Endothelial cell of umbilical vein (primary cell): ENCODE data around the gene TLE3. TPM values are rescaled to one million over a fixed set of nuclear protein-coding genes. Genes with fewer than 3 reads are reported as not detected.

ENCODE experiments used
- BruUV-seq: library from RNA; stranded (reverse); fragments of 400-500 nt; replicated peaks from 2 replicates; lab custom pipeline; 2021; lab: Mats Ljungman, UMichigan
- CTCF ChIA-PET: fragments of 300-600, 350-600 bp; sonication (Branson Sonifier 250); formaldehyde crosslinking; loops from one replicate; lab custom pipeline; 2021; ENCODE audit warnings: antibody characterized with exemption, inconsistent platforms; lab: Charles Lee
- POLR2A ChIA-PET: fragments of 300-600, 350-600 bp; sonication (Branson Sonifier 250); formaldehyde crosslinking; loops from one replicate; lab custom pipeline; 2021; ENCODE audit warnings: antibody characterized with exemption, inconsistent platforms; lab: Charles Lee
- DNase-seq: peaks from one replicate; pipeline ENCODE4 v3.0.0-alpha.2; 2011; ENCODE audit warnings: low read depth, low spot score
- FAIRE-seq: peaks from 2 replicates; lab custom pipeline; 2011; peaks lifted over from hg19 to GRCh38; lab: Jason Lieb, UNC
- H2AFZ ChIP-seq: 2 replicates; pipeline ENCODE4 v1.6.0; 2012; ENCODE audit warnings: low read depth, low read length, control low read depth, inconsistent platforms
- H3K27ac ChIP-seq: 2 replicates; pipeline ENCODE4 v1.5.1; 2011; ENCODE audit warnings: low read depth, mild to moderate bottlenecking, control low read depth, low read length, moderate library complexity; ENCODE audit not compliant: insufficient read depth
- H3K27me3 ChIP-seq, 2 experiments: 2 replicates each; pipeline versions ENCODE4 v1.6.0 to v1.6.1; 2011; ENCODE audit warnings: low read length in 2 of 2, mixed read lengths in 1 of 2; ENCODE audit not compliant: control insufficient read depth in 2 of 2, insufficient read depth in 2 of 2
- H3K36me3 ChIP-seq, 2 experiments: 2 replicates in 1 of 2; 3 replicates in 1 of 2; pipeline ENCODE4 v1.5.1; 2011; ENCODE audit warnings: low read length in 2 of 2, mild to moderate bottlenecking in 1 of 2, moderate library complexity in 1 of 2; ENCODE audit not compliant: control insufficient read depth in 2 of 2, insufficient read depth in 2 of 2; ENCODE audit errors: extremely low read depth in 1 of 2
- H3K4me1 ChIP-seq: 3 replicates; pipeline ENCODE4 v1.5.1; 2011; ENCODE audit warnings: mild to moderate bottlenecking, low read length; ENCODE audit not compliant: control insufficient read depth, insufficient read depth; ENCODE audit errors: extremely low read depth
- H3K4me2 ChIP-seq: 2 replicates; pipeline ENCODE4 v1.6.1; 2011; ENCODE audit warnings: low read length, control low read depth, mixed read lengths; ENCODE audit not compliant: insufficient read depth
- H3K4me3 ChIP-seq, 3 experiments: fragments of 200-600 bp in 1 of 3; sonication (generic), shearing (Covaris generic) in 1 of 3; replicated peaks in 1 of 3; 2 replicates each; pipeline ENCODE4 v1.5.1; 2011 to 2016; ENCODE audit warnings: control low read depth in 3 of 3, low read length in 3 of 3, mild to moderate bottlenecking in 2 of 3, inconsistent platforms in 1 of 3, low read depth in 1 of 3, moderate library complexity in 1 of 3; ENCODE audit not compliant: insufficient read depth in 1 of 3
- H3K79me2 ChIP-seq: 2 replicates; pipeline ENCODE4 v1.6.0; 2012; ENCODE audit warnings: low read length, inconsistent platforms; ENCODE audit not compliant: control insufficient read depth, insufficient read depth
- H3K9ac ChIP-seq: replicated peaks from 2 replicates; pipeline ENCODE3; 2011; ENCODE audit warnings: low read length, control low read depth; ENCODE audit not compliant: insufficient read depth; ENCODE audit errors: extremely low read depth
- H3K9me1 ChIP-seq: replicated peaks from 3 replicates; pipeline ENCODE4 v1.6.0; 2011; ENCODE audit warnings: mild to moderate bottlenecking, low read length; ENCODE audit not compliant: control insufficient read depth, insufficient read depth; ENCODE audit errors: extremely low read depth
- H3K9me3 ChIP-seq: replicated peaks from 2 replicates; pipeline ENCODE4 v1.5.1; 2012; ENCODE audit warnings: low read length, inconsistent platforms; ENCODE audit not compliant: control insufficient read depth, insufficient read depth
- H4K20me1 ChIP-seq: replicated peaks from 2 replicates; pipeline ENCODE3; 2011; ENCODE audit warnings: mild to moderate bottlenecking, low read length; ENCODE audit not compliant: control insufficient read depth, insufficient read depth; ENCODE audit errors: extremely low read depth
- CTCF ChIP-seq, 2 donors: IDR thresholded peaks; 1 replicate in 1 of 2; 2 replicates in 1 of 2; pipeline ENCODE4 v1.5.1; 2011; ENCODE audit warnings: low read length in 2 of 2, mild to moderate bottlenecking in 2 of 2, moderate library complexity in 2 of 2, control low read depth in 1 of 2, inconsistent platforms in 1 of 2, low read depth in 1 of 2; ENCODE audit not compliant: insufficient read depth in 1 of 2; ENCODE audit errors: extremely low read depth in 1 of 2
- EZH2 ChIP-seq: IDR thresholded peaks from 2 replicates; pipeline ENCODE4 v1.6.1; 2012; ENCODE audit warnings: borderline replicate concordance, low read depth, mild to moderate bottlenecking, moderate library complexity, low read length, inconsistent platforms; ENCODE audit not compliant: severe bottlenecking
- FOS ChIP-seq: IDR thresholded peaks from 2 replicates; pipeline ENCODE4 v1.6.1; 2011; ENCODE audit warnings: mild to moderate bottlenecking, low read length, moderate library complexity, borderline replicate concordance; ENCODE audit not compliant: insufficient read depth
- GATA2 ChIP-seq: IDR thresholded peaks from 2 replicates; pipeline ENCODE4 v1.7.0; 2011; ENCODE audit warnings: low read depth, mild to moderate bottlenecking, moderate library complexity, mixed read lengths, low read length; ENCODE audit not compliant: insufficient read length, insufficient read depth
- JUN ChIP-seq: IDR thresholded peaks from 2 replicates; pipeline ENCODE4 v1.6.1; 2011; ENCODE audit warnings: borderline replicate concordance, low read depth; ENCODE audit not compliant: insufficient read length, insufficient read depth
- MAX ChIP-seq: IDR thresholded peaks from 2 replicates; pipeline ENCODE4 v1.6.1; 2011; ENCODE audit not compliant: insufficient read depth, insufficient read length
- MYC ChIP-seq: IDR thresholded peaks from one replicate; pipeline ENCODE4 v1.6.1; 2011; ENCODE audit warnings: mild to moderate bottlenecking, low read depth, low read length
- POLR2A ChIP-seq: IDR thresholded peaks from 2 replicates; pipeline ENCODE4 v1.6.1; 2012; ENCODE audit warnings: low read depth, mild to moderate bottlenecking, control low read depth, low read length
- POLR2AphosphoS5 ChIP-seq: IDR thresholded peaks from 2 replicates; pipeline ENCODE4 v1.6.1; 2012; ENCODE audit warnings: low read depth, mild to moderate bottlenecking, control low read depth, low read length, moderate library complexity; ENCODE audit not compliant: insufficient read depth
- dilution Hi-C: fragments of 300-500 bp; cut with MboI; formaldehyde crosslinking; loops from one replicate; pipeline ENCODE4 v1.15.0; 2019; ENCODE audit warnings: low sequenced_read_pairs; ENCODE audit not compliant: extremely low pct_ligation_motif_present
- intact Hi-C: fragments of 100-400 bp; cut with micrococcal nuclease; formaldehyde crosslinking; loops from one replicate; pipeline ENCODE4 v1.10.0; 2022
- polyA plus RNA-seq, 4 experiments: library from polyadenylated mRNA; depleted of rRNA in 3 of 4; stranded (reverse) in 3 of 4; unstranded in 1 of 4; fragments of >200 nt; gene quantifications; 2 replicates each; pipeline versions ENCODE4 v1.2.1 to v1.2.3, GENCODE V29; 2011 to 2012; ENCODE audit warnings: missing spikeins in 1 of 4
- total RNA-seq: library from RNA; stranded (reverse); gene quantifications from 2 replicates; pipeline ENCODE4 v1.2.3, GENCODE V29; 2021

Gene TLE3
- total and polyA plus RNA-seq, 2 donors (not counting 3 experiments of a cell fraction or from before 2014, with no cell fraction given): 40.5 to 56.9 TPM

DNA sequence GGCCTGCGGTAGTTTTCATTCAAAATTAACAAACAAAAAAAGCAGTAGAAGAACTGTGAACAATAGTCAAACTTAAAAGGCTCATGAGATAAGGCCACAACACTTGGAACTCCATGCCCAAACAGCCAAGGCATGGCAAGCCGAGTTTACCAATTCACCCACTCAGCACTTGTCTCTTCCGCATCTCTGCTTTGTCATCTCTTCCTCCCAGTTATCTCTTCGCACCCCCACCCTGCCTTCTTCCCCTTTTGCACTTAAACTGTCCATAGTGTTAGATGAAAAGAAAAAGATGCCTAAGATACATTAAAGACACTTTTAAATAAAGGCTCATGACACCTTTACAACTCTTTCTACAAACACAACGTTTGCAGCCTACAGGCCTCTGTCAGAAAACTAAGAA, 11.1 kb downstream of the TLE3 start:
- POLR2A ChIA-PET: no interaction called here
- H3K27me3 ChIP-seq: no peaks in the 10 kb centered on the region
- dilution Hi-C loops: no loop called here
- FAIRE-seq (no peak), DNase-seq (no peak)
- no peak overlapping the region for H2AFZ ChIP-seq
- H3K9me3 ChIP-seq: no peaks in the 10 kb centered on the region
- H3K36me3 ChIP-seq: peaks cover 22 to 44% of the 10 kb centered on the region in 2 experiments
- peaks cover 87% of the 10 kb centered on the region for H3K79me2 ChIP-seq
- no peak overlapping the region for H3K4me3 ChIP-seq
- CTCF ChIA-PET: no interaction called here
- intact Hi-C loops: no loop called here
- no TSS peak for BruUV-seq
- H3K9me1 ChIP-seq: no peaks in the 10 kb centered on the region
- H3K4me1 ChIP-seq: no peaks in the 10 kb centered on the region
- H3K4me2 ChIP-seq: no peak overlapping the region
- no peak overlapping the region for H3K9ac ChIP-seq
- no peaks in the 10 kb centered on the region for H4K20me1 ChIP-seq
- TF ChIP-seq MAX (no peak), MYC (no peak), POLR2AphosphoS5 (no peak), JUN (no peak), GATA2 (no peak), EZH2 (no peak), POLR2A (no peak), CTCF (IDR thresholded peaks at IDR 0.05; ENCODE audit: extremely low read depth in 1 of 2, insufficient read depth in 1 of 2, low read depth in 1 of 2, low read length in 2 of 2) (no peak), FOS (no peak)
- H3K27ac ChIP-seq: no peak overlapping the region
